Stimulated activated naive CD4-positive, alpha-beta T cell (primary cell): ENCODE data around the gene DDX47.
A peak's percentile ranks its signal among the peaks of the same experiment; 100 is the strongest.
"Not testable (repeated sequence)": the region's sequence is repeated elsewhere in the genome, so short reads cannot be mapped to it uniquely, and the experiment has no call there.

Experiments used
- DNase-seq, 6 experiments: peaks; one replicate each; lab custom pipeline; 2025; lab: John Stamatoyannopoulos, UW

DDX47 gene

GRCh38 chr12:12797794-12798152, 15.4 kb upstream of the DDX47 start:
- DNase-seq: no peak

GRCh38 chr12:12798480-12798879, 14.7 kb upstream of the DDX47 start:
- DNase-seq: no peak

- DNase-seq: no peak
Measured at GRCh38 chr12:12799163-12799920, 13.8 kb upstream of the DDX47 start.

GRCh38 chr12:12800406-12801180, 12.6 kb upstream of the DDX47 start:
- DNase-seq: no peak

- not testable (repeated sequence) for DNase-seq
Measured at GRCh38 chr12:12801656-12802055, 11.5 kb upstream of the DDX47 start.

GRCh38 chr12:12803186-12803585, 10.0 kb upstream of the DDX47 start:
- peak in 1 of 6 experiments; percentile 9 for DNase-seq

GRCh38 chr12:12804011-12804410, 9.1 kb upstream of the DDX47 start:
- no peak for DNase-seq

GRCh38 chr12:12804432-12804886, 8.7 kb upstream of the DDX47 start:
- DNase-seq: no peak

GRCh38 chr12:12806784-12807516, 6.2 kb upstream of the DDX47 start:
- no peak for DNase-seq

GRCh38 chr12:12807517-12807903, 5.6 kb upstream of the DDX47 start:
- not testable (repeated sequence) for DNase-seq

GRCh38 chr12:12807970-12808702, 5.0 kb upstream of the DDX47 start:
- DNase-seq: peak; percentile 29 to 88 (median 70)

GRCh38 chr12:12810553-12811021, 2.6 kb upstream of the DDX47 start:
- no peak for DNase-seq

- DNase-seq: no peak
Measured at GRCh38 chr12:12811343-12811742, 1.8 kb upstream of the DDX47 start.

GRCh38 chr12:12812174-12812573, 972 bp upstream of the DDX47 start:
- no peak for DNase-seq

- no peak for DNase-seq
Measured at GRCh38 chr12:12812618-12813119, 477 bp upstream of the DDX47 start.

- no peak for DNase-seq
Measured at GRCh38 chr12:12817616-12818015, 4.5 kb downstream of the DDX47 start.

- no peak for DNase-seq
Measured at GRCh38 chr12:12818701-12819100, 5.6 kb downstream of the DDX47 start.

- DNase-seq: no peak
Measured at GRCh38 chr12:12819221-12819620, 6.1 kb downstream of the DDX47 start.

- no peak for DNase-seq
Measured at GRCh38 chr12:12819752-12820311, 6.7 kb downstream of the DDX47 start.

GRCh38 chr12:12820376-12820775, 7.2 kb downstream of the DDX47 start:
- not testable (repeated sequence) for DNase-seq

- DNase-seq: no peak
Measured at GRCh38 chr12:12821975-12822374, 8.8 kb downstream of the DDX47 start.
